ENCODE data around the gene KRTAP10-9.

DNA sequence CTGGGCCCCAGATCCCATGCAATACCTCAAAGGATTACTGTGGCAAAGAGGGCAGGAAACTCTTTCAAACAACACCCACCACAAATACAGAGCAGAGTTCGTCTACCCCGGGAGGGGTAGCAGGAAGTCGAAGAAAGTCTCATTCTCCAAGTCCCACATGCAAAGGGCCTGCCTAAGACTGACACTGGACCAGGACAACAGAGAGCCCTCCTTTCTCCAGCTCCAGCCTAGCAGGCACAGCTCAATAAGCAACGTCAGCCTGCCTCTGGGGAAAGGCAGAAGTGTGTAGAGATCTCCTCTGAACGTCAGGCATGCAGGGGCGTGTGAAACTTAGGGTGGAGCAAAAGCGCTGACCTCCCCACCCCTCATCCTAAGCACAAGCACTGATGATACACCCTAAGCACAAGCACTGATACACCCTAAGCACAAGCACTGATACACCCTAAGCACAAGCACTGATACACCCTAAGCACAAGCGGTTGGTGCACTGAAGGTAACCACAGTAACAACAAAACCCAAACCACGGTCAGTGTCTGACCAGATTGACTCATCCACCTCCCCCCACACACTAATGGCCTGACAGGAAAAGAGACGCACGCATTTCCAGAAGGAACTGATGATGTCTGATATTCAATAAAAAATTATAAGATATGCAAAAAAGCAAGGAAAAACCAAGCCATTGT lies 32.2 kb downstream of the KRTAP10-9 start:
- TF ChIP-seq, protein P1, sequence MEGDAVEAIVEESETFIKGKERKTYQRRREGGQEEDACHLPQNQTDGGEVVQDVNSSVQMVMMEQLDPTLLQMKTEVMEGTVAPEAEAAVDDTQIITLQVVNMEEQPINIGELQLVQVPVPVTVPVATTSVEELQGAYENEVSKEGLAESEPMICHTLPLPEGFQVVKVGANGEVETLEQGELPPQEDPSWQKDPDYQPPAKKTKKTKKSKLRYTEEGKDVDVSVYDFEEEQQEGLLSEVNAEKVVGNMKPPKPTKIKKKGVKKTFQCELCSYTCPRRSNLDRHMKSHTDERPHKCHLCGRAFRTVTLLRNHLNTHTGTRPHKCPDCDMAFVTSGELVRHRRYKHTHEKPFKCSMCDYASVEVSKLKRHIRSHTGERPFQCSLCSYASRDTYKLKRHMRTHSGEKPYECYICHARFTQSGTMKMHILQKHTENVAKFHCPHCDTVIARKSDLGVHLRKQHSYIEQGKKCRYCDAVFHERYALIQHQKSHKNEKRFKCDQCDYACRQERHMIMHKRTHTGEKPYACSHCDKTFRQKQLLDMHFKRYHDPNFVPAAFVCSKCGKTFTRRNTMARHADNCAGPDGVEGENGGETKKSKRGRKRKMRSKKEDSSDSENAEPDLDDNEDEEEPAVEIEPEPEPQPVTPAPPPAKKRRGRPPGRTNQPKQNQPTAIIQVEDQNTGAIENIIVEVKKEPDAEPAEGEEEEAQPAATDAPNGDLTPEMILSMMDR (optimal IDR thresholded peaks at IDR 0.05 in 1 of 3, IDR thresholded peaks at IDR 0.05 in 1 of 3, conservative IDR thresholded peaks at IDR 0.05 in 1 of 3; ENCODE audit: extremely low read depth in 1 of 3, insufficient read depth in 2 of 3, low read length in 3 of 3), result no peak
- no peak for TF ChIP-seq EZH2 (IDR thresholded peaks at IDR 0.05; ENCODE audit: low read length)
